Measurements from ENCODE around the gene C10orf90. TPM values are rescaled to one million over a fixed set of nuclear protein-coding genes. Genes with fewer than 3 reads are reported as not detected.

Gene C10orf90
- total and polyA plus RNA-seq, 2 donors = 0.27 to 0.38 TPM

DNA sequence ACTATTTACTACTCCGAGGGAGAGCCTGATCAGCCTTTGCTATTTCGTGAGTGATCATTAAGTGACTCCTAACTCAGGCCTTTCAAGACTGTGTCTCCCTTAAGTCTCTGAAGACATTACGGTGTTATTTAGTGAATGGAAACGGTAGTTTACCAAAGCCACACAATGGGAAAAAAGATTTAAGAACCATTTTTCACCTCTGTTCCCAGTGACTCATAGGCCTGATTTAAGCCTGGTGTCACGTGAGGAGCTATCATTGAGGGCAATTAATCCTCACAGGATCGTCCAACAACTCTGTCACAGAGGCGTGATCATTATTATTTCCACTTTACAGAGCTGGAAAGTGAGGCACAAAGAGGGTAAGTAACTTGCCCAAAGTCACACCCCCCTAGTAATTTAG lies 20.3 kb downstream of the C10orf90 start:
- Histone ChIP-seq H3K27me3 (ENCODE audit: control insufficient read depth in 2 of 2, insufficient read depth in 1 of 2, low read length in 1 of 2) (no peaks in the 10 kb centered on the region), H3K4me1 (ENCODE audit: control insufficient read depth in 2 of 2, insufficient read depth in 2 of 2, low read length in 2 of 2) (no peaks in the 10 kb centered on the region), H3K9me3 (ENCODE audit: control insufficient read depth in 2 of 2, insufficient read depth in 1 of 2, low read length in 1 of 2) (no peaks in the 10 kb centered on the region), H3K4me3 (ENCODE audit: low read length in 2 of 2) (no peak overlapping the region), H3K27ac (ENCODE audit: low read depth in 1 of 2, low read length in 1 of 2) (no peak overlapping the region), H3K36me3 (ENCODE audit: control insufficient read depth in 2 of 2, insufficient read depth in 2 of 2, low read length in 1 of 2) (no peaks in the 10 kb centered on the region)
- 93% methylated on average over 7 of the region's 7 CpGs for WGBS
- no peak for DNase-seq (ENCODE audit: low read depth in 6 of 9, low spot score in 9 of 9)

GRCh38 chr10:126647116-126647515 lies 23.4 kb downstream of the C10orf90 start:
- Histone ChIP-seq H3K27me3 (ENCODE audit: control insufficient read depth in 2 of 2, insufficient read depth in 1 of 2, low read length in 1 of 2) (no peaks in the 10 kb centered on the region), H3K4me3 (ENCODE audit: low read length in 2 of 2) (no peak overlapping the region), H3K27ac (ENCODE audit: low read depth in 1 of 2, low read length in 1 of 2) (no peak overlapping the region), H3K9me3 (ENCODE audit: control insufficient read depth in 2 of 2, insufficient read depth in 1 of 2, low read length in 1 of 2) (no peaks in the 10 kb centered on the region), H3K36me3 (ENCODE audit: control insufficient read depth in 2 of 2, insufficient read depth in 2 of 2, low read length in 1 of 2) (no peaks in the 10 kb centered on the region), H3K4me1 (ENCODE audit: control insufficient read depth in 2 of 2, insufficient read depth in 2 of 2, low read length in 2 of 2) (no peaks in the 10 kb centered on the region)
- 87% methylated on average over 5 of the region's 5 CpGs for WGBS
- DNase-seq (ENCODE audit: low read depth in 6 of 9, low spot score in 9 of 9) = no peak

GRCh38 chr10:126646110-126646509 lies 24.4 kb downstream of the C10orf90 start:
- Histone ChIP-seq H3K27ac (ENCODE audit: low read depth in 1 of 2, low read length in 1 of 2) (no peak overlapping the region), H3K9me3 (ENCODE audit: control insufficient read depth in 2 of 2, insufficient read depth in 1 of 2, low read length in 1 of 2) (no peaks in the 10 kb centered on the region), H3K4me3 (ENCODE audit: low read length in 2 of 2) (no peak overlapping the region), H3K36me3 (ENCODE audit: control insufficient read depth in 2 of 2, insufficient read depth in 2 of 2, low read length in 1 of 2) (no peaks in the 10 kb centered on the region), H3K27me3 (ENCODE audit: control insufficient read depth in 2 of 2, insufficient read depth in 1 of 2, low read length in 1 of 2) (no peaks in the 10 kb centered on the region), H3K4me1 (ENCODE audit: control insufficient read depth in 2 of 2, insufficient read depth in 2 of 2, low read length in 2 of 2) (no peaks in the 10 kb centered on the region)
- WGBS = 86% methylated on average over 4 of the region's 4 CpGs
- DNase-seq (ENCODE audit: low read depth in 6 of 9, low spot score in 9 of 9) = no peak

DNA sequence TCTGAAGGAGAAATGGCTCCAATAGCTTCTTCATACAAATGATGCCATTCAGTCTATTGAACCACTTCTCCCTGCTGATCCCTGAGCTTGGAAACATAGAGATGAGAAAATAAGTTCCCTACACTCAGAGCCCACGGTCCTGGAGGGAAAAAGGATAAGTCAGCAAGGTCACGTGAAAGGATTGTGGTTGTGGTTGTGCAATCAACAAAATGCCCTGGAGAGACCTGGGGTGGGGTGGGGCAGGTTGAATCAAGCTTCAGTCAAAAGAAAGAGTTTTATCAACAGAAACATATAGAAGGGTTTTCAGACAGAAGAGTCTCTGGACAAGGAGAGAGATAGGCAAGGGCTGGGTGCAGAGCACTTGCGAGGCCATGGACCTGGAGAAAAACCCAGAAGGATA lies 30.1 kb downstream of the C10orf90 start:
- no peak for DNase-seq (ENCODE audit: low read depth in 6 of 9, low spot score in 9 of 9)
- H3K27me3 ChIP-seq (ENCODE audit: control insufficient read depth in 2 of 2, insufficient read depth in 1 of 2, low read length in 1 of 2) = no peaks in the 10 kb centered on the region
- H3K4me3 ChIP-seq (ENCODE audit: low read length in 2 of 2) = no peak overlapping the region
- no peaks in the 10 kb centered on the region for H3K9me3 ChIP-seq (ENCODE audit: control insufficient read depth in 2 of 2, insufficient read depth in 1 of 2, low read length in 1 of 2)
- no peak overlapping the region for H3K27ac ChIP-seq (ENCODE audit: low read depth in 1 of 2, low read length in 1 of 2)
- no peaks in the 10 kb centered on the region for H3K4me1 ChIP-seq (ENCODE audit: control insufficient read depth in 2 of 2, insufficient read depth in 2 of 2, low read length in 2 of 2)
- no peaks in the 10 kb centered on the region for H3K36me3 ChIP-seq (ENCODE audit: control insufficient read depth in 2 of 2, insufficient read depth in 2 of 2, low read length in 1 of 2)
- 48% methylated on average over 3 of the region's 3 CpGs for WGBS

DNA sequence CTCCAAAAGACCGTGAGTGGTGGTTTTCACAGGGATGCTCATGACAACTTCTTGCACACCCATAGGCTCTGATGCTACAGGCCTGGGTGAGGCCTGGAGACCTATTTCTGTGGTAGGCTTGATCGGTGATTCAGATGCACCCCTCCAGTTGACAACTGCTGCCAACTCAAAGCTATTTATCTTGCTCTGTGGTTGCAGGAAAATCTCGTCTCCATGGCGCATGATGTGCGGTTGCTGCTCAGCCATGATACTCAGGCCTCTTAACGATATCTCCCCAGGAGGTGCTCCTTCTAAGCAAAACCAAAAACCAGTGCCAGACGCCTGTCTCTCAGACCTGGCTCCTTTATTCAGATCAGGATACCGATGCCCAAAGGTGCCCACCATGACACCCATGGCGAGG lies 31.4 kb downstream of the C10orf90 start:
- no peaks in the 10 kb centered on the region for H3K27me3 ChIP-seq (ENCODE audit: control insufficient read depth in 2 of 2, insufficient read depth in 1 of 2, low read length in 1 of 2)
- no peak overlapping the region for H3K27ac ChIP-seq (ENCODE audit: low read depth in 1 of 2, low read length in 1 of 2)
- H3K36me3 ChIP-seq (ENCODE audit: control insufficient read depth in 2 of 2, insufficient read depth in 2 of 2, low read length in 1 of 2) = no peaks in the 10 kb centered on the region
- no peak overlapping the region for H3K4me3 ChIP-seq (ENCODE audit: low read length in 2 of 2)
- H3K4me1 ChIP-seq (ENCODE audit: control insufficient read depth in 2 of 2, insufficient read depth in 2 of 2, low read length in 2 of 2) = no peaks in the 10 kb centered on the region
- 96% methylated on average over 9 of the region's 9 CpGs for WGBS
- DNase-seq (ENCODE audit: low read depth in 6 of 9, low spot score in 9 of 9) = no peak
- no peaks in the 10 kb centered on the region for H3K9me3 ChIP-seq (ENCODE audit: control insufficient read depth in 2 of 2, insufficient read depth in 1 of 2, low read length in 1 of 2)

DNA sequence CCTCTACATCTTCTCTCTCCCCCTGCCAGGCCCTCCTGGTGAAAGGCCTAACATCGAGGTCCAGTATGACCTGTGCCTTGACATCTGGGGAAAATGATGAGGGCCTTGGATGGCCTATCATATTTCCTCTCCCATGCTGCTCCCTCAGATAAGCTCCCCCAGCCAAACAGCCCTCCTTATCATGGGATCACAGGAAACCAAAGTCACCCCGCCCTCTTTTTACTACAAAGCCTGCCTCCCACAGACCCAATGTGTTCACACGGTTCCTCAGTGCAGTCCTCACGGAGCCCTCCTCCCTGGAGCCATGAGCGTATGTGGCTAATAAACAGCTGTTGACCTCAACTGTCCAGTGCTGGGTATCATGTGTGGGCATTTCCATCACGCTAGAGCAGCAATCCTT lies 32.0 kb downstream of the C10orf90 start:
- no peaks in the 10 kb centered on the region for H3K36me3 ChIP-seq (ENCODE audit: control insufficient read depth in 2 of 2, insufficient read depth in 2 of 2, low read length in 1 of 2)
- H3K27me3 ChIP-seq (ENCODE audit: control insufficient read depth in 2 of 2, insufficient read depth in 1 of 2, low read length in 1 of 2) = no peaks in the 10 kb centered on the region
- WGBS = 61% methylated on average over 6 of the region's 6 CpGs
- no peaks in the 10 kb centered on the region for H3K9me3 ChIP-seq (ENCODE audit: control insufficient read depth in 2 of 2, insufficient read depth in 1 of 2, low read length in 1 of 2)
- H3K4me3 ChIP-seq (ENCODE audit: low read length in 2 of 2) = no peak overlapping the region
- H3K27ac ChIP-seq (ENCODE audit: low read depth in 1 of 2, low read length in 1 of 2) = no peak overlapping the region
- H3K4me1 ChIP-seq (ENCODE audit: control insufficient read depth in 2 of 2, insufficient read depth in 2 of 2, low read length in 2 of 2) = no peaks in the 10 kb centered on the region
- no peak for DNase-seq (ENCODE audit: low read depth in 6 of 9, low spot score in 9 of 9)

DNA sequence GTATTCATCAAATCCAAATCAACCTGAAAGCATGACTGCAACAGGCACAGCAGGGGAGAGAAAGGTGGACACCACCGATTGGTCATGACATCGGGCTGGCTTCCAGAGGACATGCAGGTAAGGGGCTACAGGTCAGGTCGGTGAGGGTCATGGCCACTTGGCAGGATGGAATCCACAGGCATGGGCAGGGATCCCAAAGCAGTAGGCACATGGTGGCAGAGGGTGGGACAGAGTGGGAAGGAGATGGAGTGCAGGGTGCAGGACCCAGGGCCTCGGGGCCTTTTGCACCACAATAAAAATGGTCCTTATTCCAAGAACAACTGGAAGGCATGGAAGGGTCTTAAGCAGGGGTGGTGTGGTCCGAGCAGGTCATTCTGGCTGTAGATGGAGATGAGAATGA lies 33.0 kb downstream of the C10orf90 start:
- WGBS = 94% methylated on average over 5 of the region's 5 CpGs
- Histone ChIP-seq H3K36me3 (ENCODE audit: control insufficient read depth in 2 of 2, insufficient read depth in 2 of 2, low read length in 1 of 2) (no peaks in the 10 kb centered on the region), H3K4me3 (ENCODE audit: low read length in 2 of 2) (no peak overlapping the region), H3K4me1 (ENCODE audit: control insufficient read depth in 2 of 2, insufficient read depth in 2 of 2, low read length in 2 of 2) (no peaks in the 10 kb centered on the region), H3K27ac (ENCODE audit: low read depth in 1 of 2, low read length in 1 of 2) (no peak overlapping the region), H3K27me3 (ENCODE audit: control insufficient read depth in 2 of 2, insufficient read depth in 1 of 2, low read length in 1 of 2) (no peaks in the 10 kb centered on the region), H3K9me3 (ENCODE audit: control insufficient read depth in 2 of 2, insufficient read depth in 1 of 2, low read length in 1 of 2) (no peaks in the 10 kb centered on the region)
- no peak for DNase-seq (ENCODE audit: low read depth in 6 of 9, low spot score in 9 of 9)

DNA sequence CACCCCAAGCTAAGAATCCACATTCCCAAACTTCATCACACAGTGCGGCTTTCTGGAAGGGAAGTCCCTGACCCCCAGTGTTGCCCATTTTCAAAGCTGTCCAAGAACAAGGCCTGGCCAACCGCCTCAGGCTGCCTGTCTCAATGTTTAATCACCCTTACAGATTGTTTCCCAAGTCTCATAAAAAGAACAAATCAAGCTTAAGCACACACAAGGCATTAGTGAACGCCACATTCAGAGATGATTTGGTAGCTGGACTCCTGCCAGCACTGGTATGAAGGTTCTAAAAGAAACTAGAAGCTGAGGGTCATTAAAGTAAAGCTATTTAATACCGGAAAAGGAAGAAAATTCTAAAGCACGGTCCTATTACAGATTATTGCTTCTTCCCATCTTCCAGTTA lies 35.6 kb downstream of the C10orf90 start:
- Histone ChIP-seq H3K4me1 (ENCODE audit: control insufficient read depth in 2 of 2, insufficient read depth in 2 of 2, low read length in 2 of 2) (no peaks in the 10 kb centered on the region), H3K27ac (ENCODE audit: low read depth in 1 of 2, low read length in 1 of 2) (no peak overlapping the region), H3K9me3 (ENCODE audit: control insufficient read depth in 2 of 2, insufficient read depth in 1 of 2, low read length in 1 of 2) (no peaks in the 10 kb centered on the region), H3K4me3 (ENCODE audit: low read length in 2 of 2) (no peak overlapping the region), H3K27me3 (ENCODE audit: control insufficient read depth in 2 of 2, insufficient read depth in 1 of 2, low read length in 1 of 2) (no peaks in the 10 kb centered on the region), H3K36me3 (ENCODE audit: control insufficient read depth in 2 of 2, insufficient read depth in 2 of 2, low read length in 1 of 2) (no peaks in the 10 kb centered on the region)
- 91% methylated on average over 5 of the region's 5 CpGs for WGBS
- no peak for DNase-seq (ENCODE audit: low read depth in 6 of 9, low spot score in 9 of 9)

- Histone ChIP-seq H3K4me3 (ENCODE audit: low read length in 2 of 2) (no peak overlapping the region), H3K4me1 (ENCODE audit: control insufficient read depth in 2 of 2, insufficient read depth in 2 of 2, low read length in 2 of 2) (no peaks in the 10 kb centered on the region), H3K36me3 (ENCODE audit: control insufficient read depth in 2 of 2, insufficient read depth in 2 of 2, low read length in 1 of 2) (no peaks in the 10 kb centered on the region), H3K9me3 (ENCODE audit: control insufficient read depth in 2 of 2, insufficient read depth in 1 of 2, low read length in 1 of 2) (no peaks in the 10 kb centered on the region), H3K27ac (ENCODE audit: low read depth in 1 of 2, low read length in 1 of 2) (no peak overlapping the region), H3K27me3 (ENCODE audit: control insufficient read depth in 2 of 2, insufficient read depth in 1 of 2, low read length in 1 of 2) (no peaks in the 10 kb centered on the region)
- 89% methylated on average over 2 of the region's 2 CpGs for WGBS
- DNase-seq (ENCODE audit: low read depth in 6 of 9, low spot score in 9 of 9) = no peak
These were observed 36.1 kb downstream of the C10orf90 start for GRCh38 chr10:126634347-126634746.

DNA sequence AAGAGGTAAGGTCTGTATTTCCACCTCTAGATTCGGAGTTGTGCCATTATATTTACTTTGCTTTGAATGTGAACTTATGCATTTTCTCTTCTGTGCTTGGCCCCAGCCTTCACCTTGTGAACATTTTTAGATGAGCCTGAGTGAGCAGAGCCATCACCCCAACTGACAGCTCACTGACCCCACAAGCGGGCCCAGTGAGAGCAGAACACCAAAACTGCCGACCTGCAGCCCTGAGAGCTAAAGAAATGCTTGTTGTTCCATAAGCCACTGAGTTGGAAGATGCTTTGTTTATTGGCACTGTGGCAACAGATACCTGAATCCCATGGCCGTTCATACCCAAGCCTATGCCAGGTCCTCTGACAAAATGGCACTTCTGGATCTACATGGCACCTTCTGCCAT lies 37.8 kb downstream of the C10orf90 start:
- 90% methylated on average over 4 of the region's 4 CpGs for WGBS
- H3K27ac ChIP-seq (ENCODE audit: low read depth in 1 of 2, low read length in 1 of 2) = no peak overlapping the region
- no peaks in the 10 kb centered on the region for H3K4me1 ChIP-seq (ENCODE audit: control insufficient read depth in 2 of 2, insufficient read depth in 2 of 2, low read length in 2 of 2)
- no peak overlapping the region for H3K4me3 ChIP-seq (ENCODE audit: low read length in 2 of 2)
- H3K36me3 ChIP-seq (ENCODE audit: control insufficient read depth in 2 of 2, insufficient read depth in 2 of 2, low read length in 1 of 2) = no peaks in the 10 kb centered on the region
- no peaks in the 10 kb centered on the region for H3K9me3 ChIP-seq (ENCODE audit: control insufficient read depth in 2 of 2, insufficient read depth in 1 of 2, low read length in 1 of 2)
- no peak for DNase-seq (ENCODE audit: low read depth in 6 of 9, low spot score in 9 of 9)
- no peaks in the 10 kb centered on the region for H3K27me3 ChIP-seq (ENCODE audit: control insufficient read depth in 2 of 2, insufficient read depth in 1 of 2, low read length in 1 of 2)

All from thymus (tissue), 11 donors.